SK-N-SH (cell line): Measurements from ENCODE around the gene ATF2. TPM values are rescaled to one million over a fixed set of nuclear protein-coding genes. Genes with fewer than 3 reads are reported as not detected.

Source experiments
- CTCF ChIA-PET: fragments of 300-600, 350-600 bp; formaldehyde crosslinking; extraction: SDS; loops from one replicate; lab custom pipeline; 2021; lab: Yijun Ruan, JAX
- POLR2A ChIA-PET: fragments of 350-600 bp; sonication (Branson Sonifier 250); formaldehyde crosslinking; extraction: SDS; loops from one replicate; lab custom pipeline; 2020; ENCODE audit warnings: antibody characterized with exemption, inconsistent platforms; lab: Yijun Ruan, JAX
- DNase-seq: peaks from one replicate; pipeline ENCODE4 v3.0.0; 2012
- H2AFZ ChIP-seq: fragments of 200-600 bp; sonication (generic); 2 replicates; pipeline ENCODE4 v1.8.1; 2016; ENCODE audit warnings: antibody characterized with exemption, mild to moderate bottlenecking, low read depth
- H3F3A ChIP-seq: fragments of 200-600 bp; sonication (generic); replicated peaks from 2 replicates; pipeline ENCODE3; 2016; ENCODE audit warnings: antibody characterized with exemption, mild to moderate bottlenecking; ENCODE audit not compliant: insufficient read depth
- H3K27ac ChIP-seq, 2 experiments: fragments of 200-500 bp in 1 of 2; fragments of 200-600 bp in 1 of 2; sonication (Bioruptor generic) in 1 of 2; sonication (generic), shearing (Covaris generic) in 1 of 2; 2 replicates each; pipeline versions ENCODE4 v1.5.1 to v1.6.1; 2014 to 2016; ENCODE audit warnings: low read depth in 2 of 2, inconsistent platforms in 1 of 2, low read length in 1 of 2, mild to moderate bottlenecking in 1 of 2, mixed read lengths in 1 of 2
- H3K27me3 ChIP-seq: fragments of 200-600 bp; sonication (generic), shearing (Covaris generic); 2 replicates; pipeline ENCODE4 v1.6.1; 2016; ENCODE audit warnings: mixed run types; ENCODE audit not compliant: insufficient read depth
- H3K36me3 ChIP-seq, 2 experiments: fragments of 200-500 bp in 1 of 2; fragments of 200-600 bp in 1 of 2; sonication (Bioruptor generic) in 1 of 2; sonication (generic) in 1 of 2; replicated peaks in 1 of 2; 2 replicates each; pipeline versions ENCODE3 to v1.5.1; 2014 to 2016; ENCODE audit warnings: low read length in 1 of 2, mild to moderate bottlenecking in 1 of 2; ENCODE audit not compliant: insufficient read depth in 2 of 2, control insufficient read depth in 1 of 2
- H3K4me1 ChIP-seq, 2 experiments: fragments of 200-500 bp in 1 of 2; fragments of 200-600 bp in 1 of 2; sonication (Bioruptor generic) in 1 of 2; sonication (generic), shearing (Covaris generic) in 1 of 2; 2 replicates each; pipeline versions ENCODE4 v1.5.1 to v1.6.1; 2014 to 2016; ENCODE audit warnings: low read depth in 1 of 2, low read length in 1 of 2, mixed run types in 1 of 2; ENCODE audit not compliant: insufficient read depth in 2 of 2, control insufficient read depth in 1 of 2
- H3K4me2 ChIP-seq: fragments of 200-600 bp; sonication (generic), shearing (Covaris generic); 2 replicates; pipeline ENCODE4 v1.6.1; 2017; ENCODE audit warnings: mixed run types
- H3K4me3 ChIP-seq, 2 experiments: fragments of 200-500 bp in 1 of 2; fragments of 200-600 bp in 1 of 2; sonication (Bioruptor generic) in 1 of 2; sonication (generic), shearing (Covaris generic) in 1 of 2; 2 replicates each; pipeline versions ENCODE4 v1.5.1 to v1.8.1; 2014 to 2016; ENCODE audit warnings: low read depth in 2 of 2, inconsistent platforms in 1 of 2, low read length in 1 of 2, mild to moderate bottlenecking in 1 of 2, mixed read lengths in 1 of 2, moderate library complexity in 1 of 2
- H3K79me2 ChIP-seq: fragments of 200-600 bp; sonication (generic); 2 replicates; pipeline ENCODE4 v1.8.1; 2017; ENCODE audit warnings: mild to moderate bottlenecking; ENCODE audit not compliant: insufficient read depth
- H3K9ac ChIP-seq: fragments of 200-600 bp; sonication (generic); 2 replicates; pipeline ENCODE4 v1.6.1; 2017; ENCODE audit warnings: mixed run types
- H3K9me2 ChIP-seq: fragments of 200-600 bp; sonication (generic); 2 replicates; pipeline ENCODE4 v1.6.1; 2017; ENCODE audit warnings: mixed run types
- H3K9me3 ChIP-seq: fragments of 200-600 bp; sonication (generic); 2 replicates; pipeline ENCODE4 v1.6.1; 2017; ENCODE audit warnings: mixed run types, mild to moderate bottlenecking, moderate library complexity
- H4K20me1 ChIP-seq: fragments of 200-600 bp; sonication (generic); 2 replicates; pipeline ENCODE4 v1.6.1; 2017; ENCODE audit warnings: mild to moderate bottlenecking, mixed run types; ENCODE audit not compliant: insufficient read depth
- CHD2 ChIP-seq: fragments of 150-350 bp; IDR thresholded peaks from 2 replicates; pipeline ENCODE4 v1.6.1; 2018; ENCODE audit warnings: low read length; ENCODE audit not compliant: partially characterized antibody
- ELF1 ChIP-seq: IDR thresholded peaks from 2 replicates; pipeline ENCODE4 v1.4.0; 2012
- EP300 ChIP-seq, 2 experiments: IDR thresholded peaks; 2 replicates each; pipeline versions ENCODE4 v1.4.0 to v1.6.1; 2012; ENCODE audit warnings: borderline replicate concordance in 1 of 2, low read depth in 1 of 2, low read length in 1 of 2
- FOSL2 ChIP-seq: IDR thresholded peaks from 2 replicates; pipeline ENCODE4 v1.4.0; 2012; ENCODE audit warnings: low read depth, mild to moderate bottlenecking, moderate library complexity, borderline replicate concordance
- GABPA ChIP-seq: IDR thresholded peaks from 2 replicates; pipeline ENCODE4 v1.4.0; 2012; ENCODE audit warnings: low read depth, mild to moderate bottlenecking
- NRF1 ChIP-seq: IDR thresholded peaks from 2 replicates; pipeline ENCODE4 v1.6.1; 2012; ENCODE audit warnings: low read depth, mild to moderate bottlenecking, low read length
- RAD21 ChIP-seq: IDR thresholded peaks from 2 replicates; pipeline ENCODE4 v1.6.1; 2012; ENCODE audit warnings: mild to moderate bottlenecking, low read length
- RCOR1 ChIP-seq: fragments of 150-350 bp; IDR thresholded peaks from 2 replicates; pipeline ENCODE4 v1.6.1; 2017; ENCODE audit warnings: antibody characterized with exemption, low read length
- SIN3A ChIP-seq: IDR thresholded peaks from 2 replicates; pipeline ENCODE4 v1.6.1; 2012; ENCODE audit warnings: low read depth, mild to moderate bottlenecking, low read length, moderate library complexity, borderline replicate concordance
- SMC3 ChIP-seq: IDR thresholded peaks from 2 replicates; pipeline ENCODE4 v1.6.1; 2012; ENCODE audit warnings: low read depth, low read length, improper control_type of control experiment
- TAF1 ChIP-seq: IDR thresholded peaks from 2 replicates; pipeline ENCODE4 v1.6.1; 2012; ENCODE audit warnings: low read depth, mild to moderate bottlenecking, low read length, moderate library complexity, borderline replicate concordance
- TCF12 ChIP-seq: IDR thresholded peaks from 2 replicates; pipeline ENCODE4 v1.4.0; 2012
- YY1 ChIP-seq: IDR thresholded peaks from 2 replicates; pipeline ENCODE4 v1.4.0; 2012; ENCODE audit warnings: low read depth, mild to moderate bottlenecking
- WGBS: methylation state at CpG from one replicate; pipeline ENCODE4 v1.1.6; 2017; ENCODE audit warnings: low lambda C conversion rate; 5-methylcytosine and 5-hydroxymethylcytosine counted together
- polyA plus RNA-seq, 3 experiments: library from polyadenylated mRNA; depleted of rRNA; stranded (reverse); fragments of >200 nt; gene quantifications; 2 replicates each; pipeline ENCODE4 v1.2.3, GENCODE V29; 2012
- TF ChIP-seq, protein P1 (sequence below): IDR thresholded peaks from 2 replicates; pipeline ENCODE4 v1.4.0; 2012; ENCODE audit warnings: low read depth, borderline replicate concordance
- TF ChIP-seq, protein P2 (sequence below): IDR thresholded peaks from 2 replicates; pipeline ENCODE4; 2012
- TF ChIP-seq, protein P3 (sequence below): fragments of 150-350 bp; IDR thresholded peaks from 2 replicates; pipeline ENCODE4 v1.6.1; 2017; ENCODE audit warnings: antibody characterized with exemption, low read length, low read depth, borderline replicate concordance
- TF ChIP-seq, protein P4 (sequence below): IDR thresholded peaks from 2 replicates; pipeline ENCODE4 v1.6.1; 2012; ENCODE audit warnings: mild to moderate bottlenecking, low read depth, low read length, moderate library complexity
- TF ChIP-seq, protein P5 (sequence below): IDR thresholded peaks from 2 replicates; pipeline ENCODE4 v1.4.0; 2012; ENCODE audit warnings: low read depth, borderline replicate concordance

ATF2 gene
- polyA plus RNA-seq, 1 of the 3 experiments (the other 2 are of a cell fraction) = 19.0 TPM

DNA sequence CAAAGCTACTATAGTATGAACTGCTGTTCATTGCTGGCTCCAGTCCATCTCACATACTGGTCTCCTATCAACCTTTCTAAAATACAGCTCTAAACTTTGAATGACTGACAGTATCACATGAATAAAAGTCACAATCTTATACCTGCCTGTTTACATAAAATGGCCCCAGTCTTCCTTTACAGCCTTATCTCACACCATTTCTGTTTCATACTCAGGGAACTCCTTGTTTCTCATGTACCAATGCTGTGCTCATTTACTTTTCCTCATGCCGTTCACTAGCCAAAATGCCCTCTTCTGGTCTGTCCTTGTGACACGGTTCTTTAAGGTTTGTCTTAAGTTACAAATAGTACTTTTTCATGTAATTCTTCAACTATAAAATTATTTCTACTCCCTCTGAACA, 7.3 kb upstream of the ATF2 start:
- TF ChIP-seq RCOR1 (no peak), GABPA (no peak), NRF1 (no peak), FOSL2 (no peak), TCF12 (no peak)
- TF ChIP-seq, protein P1, sequence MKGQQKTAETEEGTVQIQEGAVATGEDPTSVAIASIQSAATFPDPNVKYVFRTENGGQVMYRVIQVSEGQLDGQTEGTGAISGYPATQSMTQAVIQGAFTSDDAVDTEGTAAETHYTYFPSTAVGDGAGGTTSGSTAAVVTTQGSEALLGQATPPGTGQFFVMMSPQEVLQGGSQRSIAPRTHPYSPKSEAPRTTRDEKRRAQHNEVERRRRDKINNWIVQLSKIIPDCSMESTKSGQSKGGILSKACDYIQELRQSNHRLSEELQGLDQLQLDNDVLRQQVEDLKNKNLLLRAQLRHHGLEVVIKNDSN = no peak
- TF ChIP-seq, protein P2, sequence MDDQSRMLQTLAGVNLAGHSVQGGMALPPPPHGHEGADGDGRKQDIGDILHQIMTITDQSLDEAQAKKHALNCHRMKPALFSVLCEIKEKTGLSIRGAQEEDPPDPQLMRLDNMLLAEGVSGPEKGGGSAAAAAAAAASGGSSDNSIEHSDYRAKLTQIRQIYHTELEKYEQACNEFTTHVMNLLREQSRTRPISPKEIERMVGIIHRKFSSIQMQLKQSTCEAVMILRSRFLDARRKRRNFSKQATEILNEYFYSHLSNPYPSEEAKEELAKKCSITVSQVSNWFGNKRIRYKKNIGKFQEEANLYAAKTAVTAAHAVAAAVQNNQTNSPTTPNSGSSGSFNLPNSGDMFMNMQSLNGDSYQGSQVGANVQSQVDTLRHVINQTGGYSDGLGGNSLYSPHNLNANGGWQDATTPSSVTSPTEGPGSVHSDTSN = no peak
- TF ChIP-seq, protein P3, sequence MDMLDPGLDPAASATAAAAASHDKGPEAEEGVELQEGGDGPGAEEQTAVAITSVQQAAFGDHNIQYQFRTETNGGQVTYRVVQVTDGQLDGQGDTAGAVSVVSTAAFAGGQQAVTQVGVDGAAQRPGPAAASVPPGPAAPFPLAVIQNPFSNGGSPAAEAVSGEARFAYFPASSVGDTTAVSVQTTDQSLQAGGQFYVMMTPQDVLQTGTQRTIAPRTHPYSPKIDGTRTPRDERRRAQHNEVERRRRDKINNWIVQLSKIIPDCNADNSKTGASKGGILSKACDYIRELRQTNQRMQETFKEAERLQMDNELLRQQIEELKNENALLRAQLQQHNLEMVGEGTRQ = no peak
- H2AFZ ChIP-seq = no peak overlapping the region
- peaks cover 41 to 64% of the 10 kb centered on the region in 2 experiments for H3K36me3 ChIP-seq
- H3K4me2 ChIP-seq = no peak overlapping the region
- H3K9me3 ChIP-seq = no peaks in the 10 kb centered on the region
- peaks cover 14% of the 10 kb centered on the region for H4K20me1 ChIP-seq
- H3K79me2 ChIP-seq = peaks cover 20% of the 10 kb centered on the region
- peaks cover 4 to 6% of the 10 kb centered on the region in 2 experiments; a peak in 2 of 4 replicates for H3K4me1 ChIP-seq
- H3K9ac ChIP-seq = no peak overlapping the region
- H3K4me3 ChIP-seq = no peak overlapping the region
- ChIA-PET CTCF (interaction anchor here (0.6 kb wide), 1 partner anchor 106 kb away, joined by 3 read pairs; no protein-coding TSS in a partner anchor), POLR2A (no interaction called here)
- H3K27me3 ChIP-seq = no peaks in the 10 kb centered on the region
- no peak for DNase-seq
- 86% methylated on average over 2 of the region's 2 CpGs for WGBS
- no peaks in the 10 kb centered on the region for H3F3A ChIP-seq
- no peak overlapping the region for H3K27ac ChIP-seq
- no peaks in the 10 kb centered on the region for H3K9me2 ChIP-seq

DNA sequence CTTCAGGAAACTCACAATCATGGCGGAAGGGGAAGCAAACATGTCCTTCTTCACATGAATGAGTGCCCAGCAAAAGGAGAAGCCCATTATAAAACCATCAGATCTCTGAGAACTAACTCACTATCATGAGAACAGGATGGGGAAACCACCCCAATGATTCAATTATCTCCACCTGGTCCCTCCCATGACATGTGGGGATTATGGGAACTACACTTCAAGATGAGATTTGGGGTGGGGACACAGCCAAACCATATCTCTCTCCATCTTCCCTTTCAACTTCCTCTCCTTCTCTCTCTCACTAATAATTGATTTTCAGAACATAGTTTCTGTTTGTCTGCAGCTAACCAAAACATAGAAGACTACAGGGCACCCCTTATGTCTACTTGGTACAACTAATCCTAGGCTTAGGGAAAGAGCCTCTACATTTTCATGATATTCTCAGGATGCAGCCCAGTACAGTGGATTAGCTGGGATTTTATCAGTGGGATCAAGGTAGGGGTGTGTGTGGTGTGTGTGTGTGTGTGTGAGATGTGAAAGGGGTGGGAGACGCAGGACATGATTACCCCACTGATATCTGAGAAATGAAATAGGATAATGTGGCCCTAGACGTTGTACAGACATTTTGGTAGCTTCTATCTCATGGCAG, 2.8 kb upstream of the ATF2 start:
- H3K36me3 ChIP-seq = peaks cover 5 to 22% of the 10 kb centered on the region in 2 experiments
- H3K79me2 ChIP-seq = peaks cover 32% of the 10 kb centered on the region
- CTCF ChIA-PET = interaction anchor here (0.8 kb wide), 1 partner anchor 66 kb away, joined by 3 read pairs; no protein-coding TSS in a partner anchor
- H2AFZ ChIP-seq = no peak overlapping the region
- H3K4me3 ChIP-seq = no peak overlapping the region
- H3F3A ChIP-seq = peaks cover 12% of the 10 kb centered on the region
- H3K9ac ChIP-seq = no peak overlapping the region
- no peaks in the 10 kb centered on the region for H3K9me3 ChIP-seq
- no peaks in the 10 kb centered on the region; a peak in 3 of 4 replicates for H3K4me1 ChIP-seq
- POLR2A ChIA-PET = no interaction called here
- WGBS = 69% methylated on average over 3 of the region's 3 CpGs
- no peak for DNase-seq
- H3K27ac ChIP-seq = no peak overlapping the region
- H3K27me3 ChIP-seq = no peaks in the 10 kb centered on the region
- no peaks in the 10 kb centered on the region for H3K9me2 ChIP-seq
- H4K20me1 ChIP-seq = peaks cover 4% of the 10 kb centered on the region; the same call in 1 of the 2 replicates
- no peak overlapping the region for H3K4me2 ChIP-seq
- TF ChIP-seq, protein P4, sequence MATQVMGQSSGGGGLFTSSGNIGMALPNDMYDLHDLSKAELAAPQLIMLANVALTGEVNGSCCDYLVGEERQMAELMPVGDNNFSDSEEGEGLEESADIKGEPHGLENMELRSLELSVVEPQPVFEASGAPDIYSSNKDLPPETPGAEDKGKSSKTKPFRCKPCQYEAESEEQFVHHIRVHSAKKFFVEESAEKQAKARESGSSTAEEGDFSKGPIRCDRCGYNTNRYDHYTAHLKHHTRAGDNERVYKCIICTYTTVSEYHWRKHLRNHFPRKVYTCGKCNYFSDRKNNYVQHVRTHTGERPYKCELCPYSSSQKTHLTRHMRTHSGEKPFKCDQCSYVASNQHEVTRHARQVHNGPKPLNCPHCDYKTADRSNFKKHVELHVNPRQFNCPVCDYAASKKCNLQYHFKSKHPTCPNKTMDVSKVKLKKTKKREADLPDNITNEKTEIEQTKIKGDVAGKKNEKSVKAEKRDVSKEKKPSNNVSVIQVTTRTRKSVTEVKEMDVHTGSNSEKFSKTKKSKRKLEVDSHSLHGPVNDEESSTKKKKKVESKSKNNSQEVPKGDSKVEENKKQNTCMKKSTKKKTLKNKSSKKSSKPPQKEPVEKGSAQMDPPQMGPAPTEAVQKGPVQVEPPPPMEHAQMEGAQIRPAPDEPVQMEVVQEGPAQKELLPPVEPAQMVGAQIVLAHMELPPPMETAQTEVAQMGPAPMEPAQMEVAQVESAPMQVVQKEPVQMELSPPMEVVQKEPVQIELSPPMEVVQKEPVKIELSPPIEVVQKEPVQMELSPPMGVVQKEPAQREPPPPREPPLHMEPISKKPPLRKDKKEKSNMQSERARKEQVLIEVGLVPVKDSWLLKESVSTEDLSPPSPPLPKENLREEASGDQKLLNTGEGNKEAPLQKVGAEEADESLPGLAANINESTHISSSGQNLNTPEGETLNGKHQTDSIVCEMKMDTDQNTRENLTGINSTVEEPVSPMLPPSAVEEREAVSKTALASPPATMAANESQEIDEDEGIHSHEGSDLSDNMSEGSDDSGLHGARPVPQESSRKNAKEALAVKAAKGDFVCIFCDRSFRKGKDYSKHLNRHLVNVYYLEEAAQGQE = no peak
- no peak for TF ChIP-seq TCF12
- no peak for TF ChIP-seq TAF1
- TF ChIP-seq, protein P5, sequence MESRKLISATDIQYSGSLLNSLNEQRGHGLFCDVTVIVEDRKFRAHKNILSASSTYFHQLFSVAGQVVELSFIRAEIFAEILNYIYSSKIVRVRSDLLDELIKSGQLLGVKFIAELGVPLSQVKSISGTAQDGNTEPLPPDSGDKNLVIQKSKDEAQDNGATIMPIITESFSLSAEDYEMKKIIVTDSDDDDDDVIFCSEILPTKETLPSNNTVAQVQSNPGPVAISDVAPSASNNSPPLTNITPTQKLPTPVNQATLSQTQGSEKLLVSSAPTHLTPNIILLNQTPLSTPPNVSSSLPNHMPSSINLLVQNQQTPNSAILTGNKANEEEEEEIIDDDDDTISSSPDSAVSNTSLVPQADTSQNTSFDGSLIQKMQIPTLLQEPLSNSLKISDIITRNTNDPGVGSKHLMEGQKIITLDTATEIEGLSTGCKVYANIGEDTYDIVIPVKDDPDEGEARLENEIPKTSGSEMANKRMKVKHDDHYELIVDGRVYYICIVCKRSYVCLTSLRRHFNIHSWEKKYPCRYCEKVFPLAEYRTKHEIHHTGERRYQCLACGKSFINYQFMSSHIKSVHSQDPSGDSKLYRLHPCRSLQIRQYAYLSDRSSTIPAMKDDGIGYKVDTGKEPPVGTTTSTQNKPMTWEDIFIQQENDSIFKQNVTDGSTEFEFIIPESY = no peak
- no peak for TF ChIP-seq SIN3A
- TF ChIP-seq SMC3 = no peak
- TF ChIP-seq CHD2 = no peak
- TF ChIP-seq YY1 = no peak
- no peak for TF ChIP-seq ELF1
- TF ChIP-seq RAD21 = no peak
- TF ChIP-seq EP300 (IDR thresholded peaks at IDR 0.05; ENCODE audit: borderline replicate concordance in 1 of 2, low read depth in 1 of 2, low read length in 1 of 2) = no peak
